OCI-LY1 (cell line): Measurements from ENCODE around the gene EVL.

Source experiments
- H2AFZ ChIP-seq: fragments of 200-600 bp; sonication (generic), shearing (Covaris generic); 2 replicates; pipeline ENCODE4 v1.6.0; 2014; ENCODE audit warnings: antibody characterized with exemption, mild to moderate bottlenecking, low read length
- H3F3A ChIP-seq: fragments of 200-600 bp; sonication (generic), shearing (Covaris generic); 2 replicates; pipeline ENCODE4 v1.6.0; 2014; ENCODE audit warnings: mild to moderate bottlenecking, antibody characterized with exemption, low read length, moderate library complexity; ENCODE audit not compliant: insufficient read depth
- H3K27ac ChIP-seq: fragments of 200-600 bp; sonication (generic); 2 replicates; pipeline ENCODE4 v1.5.1; 2014; ENCODE audit warnings: low read length, mixed run types, mild to moderate bottlenecking, low read depth; ENCODE audit not compliant: poor library complexity, severe bottlenecking
- H3K27me3 ChIP-seq: fragments of 200-600 bp; sonication (generic); 2 replicates; pipeline ENCODE4 v1.6.0; 2014; ENCODE audit warnings: antibody characterized with exemption, mild to moderate bottlenecking, low read length, moderate library complexity; ENCODE audit not compliant: insufficient read depth
- H3K36me3 ChIP-seq: fragments of 200-600 bp; sonication (generic); 2 replicates; pipeline ENCODE4 v1.6.1; 2014; ENCODE audit warnings: mild to moderate bottlenecking, antibody characterized with exemption, low read length, moderate library complexity, mixed read lengths; ENCODE audit not compliant: insufficient read depth
- H3K4me1 ChIP-seq: fragments of 200-600 bp; sonication (generic); 2 replicates; pipeline ENCODE4 v1.5.1; 2014; ENCODE audit warnings: mild to moderate bottlenecking, low read length, moderate library complexity; ENCODE audit not compliant: insufficient read depth, severe bottlenecking
- H3K4me2 ChIP-seq: fragments of 200-600 bp; sonication (generic), shearing (Covaris generic); 2 replicates; pipeline ENCODE4 v1.6.1; 2014; ENCODE audit warnings: low read length
- H3K4me3 ChIP-seq: fragments of 200-600 bp; sonication (generic); 2 replicates; pipeline ENCODE4 v1.5.1; 2014; ENCODE audit warnings: low read length, low read depth, mild to moderate bottlenecking, mixed read lengths; ENCODE audit not compliant: poor library complexity, severe bottlenecking
- H3K79me2 ChIP-seq: fragments of 200-600 bp; shearing (Covaris generic); 2 replicates; pipeline ENCODE4 v1.6.1; 2016; ENCODE audit warnings: mixed run types, low read length, mixed read lengths; ENCODE audit not compliant: insufficient read depth
- H3K9ac ChIP-seq: fragments of 200-600 bp; sonication (generic), shearing (Covaris generic); 2 replicates; pipeline ENCODE4 v1.6.1; 2014; ENCODE audit warnings: mild to moderate bottlenecking, low read length, mixed read lengths
- H3K9me2 ChIP-seq: fragments of 200-600 bp; sonication (generic), shearing (Covaris generic); 2 replicates; pipeline ENCODE4 v1.6.1; 2014; ENCODE audit warnings: low read depth, mild to moderate bottlenecking, low read length, mixed read lengths
- H3K9me3 ChIP-seq: fragments of 200-600 bp; shearing (Covaris generic); 2 replicates; pipeline ENCODE4 v1.6.1; 2014; ENCODE audit warnings: low read length, mixed read lengths
- H4K20me1 ChIP-seq: fragments of 200-600 bp; sonication (generic), shearing (Covaris generic); 2 replicates; pipeline ENCODE4 v1.6.0; 2016; ENCODE audit warnings: mild to moderate bottlenecking, low read length; ENCODE audit not compliant: insufficient read depth
- EZH2 ChIP-seq: fragments of 200-600 bp; sonication (generic), shearing (Covaris generic); IDR thresholded peaks from 2 replicates; pipeline ENCODE4 v1.8.0; 2017; ENCODE audit warnings: borderline replicate concordance, mixed run types, mild to moderate bottlenecking, antibody characterized with exemption, low read length, moderate library complexity, mixed read lengths
- TF ChIP-seq, protein P1 (sequence below): fragments of 200-600 bp; sonication (generic), shearing (Covaris generic); IDR thresholded peaks from 2 replicates; pipeline ENCODE4 v1.5.1; 2017; ENCODE audit warnings: mild to moderate bottlenecking, antibody characterized with exemption, low read length, moderate library complexity, mixed read lengths

The EVL gene

DNA sequence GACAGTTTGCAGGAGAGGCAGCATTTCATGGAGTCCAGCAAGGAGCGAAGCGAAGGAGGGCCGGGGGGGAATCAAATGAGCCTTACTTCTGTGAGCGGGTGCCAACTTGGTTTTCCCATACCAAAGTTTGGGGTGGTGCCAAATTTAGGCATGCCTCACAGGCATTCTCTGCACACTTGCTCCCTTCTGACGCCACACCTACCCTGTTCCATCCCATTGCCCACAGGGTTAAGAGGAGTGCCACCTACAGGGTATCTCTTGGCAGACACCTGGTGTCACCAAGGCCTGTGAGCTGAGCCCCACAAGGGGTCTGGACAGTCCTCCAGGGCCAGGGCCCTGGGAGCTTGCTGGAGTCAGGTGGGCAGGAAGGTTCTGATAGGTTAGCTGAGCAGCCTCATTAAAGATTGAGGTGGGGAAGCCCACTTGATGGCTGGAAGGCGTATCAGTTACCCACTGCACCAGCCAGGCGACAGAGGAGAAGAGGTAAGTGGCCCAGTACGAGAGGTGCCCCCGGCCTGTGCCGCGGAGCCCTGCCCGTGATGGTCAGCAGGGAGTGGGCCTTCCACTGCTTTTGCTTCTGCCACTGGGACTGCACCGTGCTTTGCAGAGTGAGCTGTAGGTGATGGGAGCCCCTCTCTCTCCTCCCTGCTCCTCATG lies 49.0 kb downstream of the EVL start:
- no peaks in the 10 kb centered on the region for H3K27me3 ChIP-seq
- no peaks in the 10 kb centered on the region for H3F3A ChIP-seq
- no peaks in the 10 kb centered on the region for H3K79me2 ChIP-seq
- H3K4me3 ChIP-seq: no peak overlapping the region
- H3K27ac ChIP-seq: no peak overlapping the region
- H2AFZ ChIP-seq: no peak overlapping the region
- no peak overlapping the region for H3K4me2 ChIP-seq
- no peaks in the 10 kb centered on the region for H3K9me2 ChIP-seq
- H3K36me3 ChIP-seq: peaks cover 11% of the 10 kb centered on the region; the same call in 1 of the 2 replicates
- H3K4me1 ChIP-seq: no peaks in the 10 kb centered on the region
- H3K9me3 ChIP-seq: no peaks in the 10 kb centered on the region
- no peak for TF ChIP-seq EZH2
- TF ChIP-seq, protein P1, sequence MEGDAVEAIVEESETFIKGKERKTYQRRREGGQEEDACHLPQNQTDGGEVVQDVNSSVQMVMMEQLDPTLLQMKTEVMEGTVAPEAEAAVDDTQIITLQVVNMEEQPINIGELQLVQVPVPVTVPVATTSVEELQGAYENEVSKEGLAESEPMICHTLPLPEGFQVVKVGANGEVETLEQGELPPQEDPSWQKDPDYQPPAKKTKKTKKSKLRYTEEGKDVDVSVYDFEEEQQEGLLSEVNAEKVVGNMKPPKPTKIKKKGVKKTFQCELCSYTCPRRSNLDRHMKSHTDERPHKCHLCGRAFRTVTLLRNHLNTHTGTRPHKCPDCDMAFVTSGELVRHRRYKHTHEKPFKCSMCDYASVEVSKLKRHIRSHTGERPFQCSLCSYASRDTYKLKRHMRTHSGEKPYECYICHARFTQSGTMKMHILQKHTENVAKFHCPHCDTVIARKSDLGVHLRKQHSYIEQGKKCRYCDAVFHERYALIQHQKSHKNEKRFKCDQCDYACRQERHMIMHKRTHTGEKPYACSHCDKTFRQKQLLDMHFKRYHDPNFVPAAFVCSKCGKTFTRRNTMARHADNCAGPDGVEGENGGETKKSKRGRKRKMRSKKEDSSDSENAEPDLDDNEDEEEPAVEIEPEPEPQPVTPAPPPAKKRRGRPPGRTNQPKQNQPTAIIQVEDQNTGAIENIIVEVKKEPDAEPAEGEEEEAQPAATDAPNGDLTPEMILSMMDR: no peak; the same call in 1 of the 2 replicates
- H3K9ac ChIP-seq: no peak overlapping the region
- H4K20me1 ChIP-seq: no peaks in the 10 kb centered on the region

DNA sequence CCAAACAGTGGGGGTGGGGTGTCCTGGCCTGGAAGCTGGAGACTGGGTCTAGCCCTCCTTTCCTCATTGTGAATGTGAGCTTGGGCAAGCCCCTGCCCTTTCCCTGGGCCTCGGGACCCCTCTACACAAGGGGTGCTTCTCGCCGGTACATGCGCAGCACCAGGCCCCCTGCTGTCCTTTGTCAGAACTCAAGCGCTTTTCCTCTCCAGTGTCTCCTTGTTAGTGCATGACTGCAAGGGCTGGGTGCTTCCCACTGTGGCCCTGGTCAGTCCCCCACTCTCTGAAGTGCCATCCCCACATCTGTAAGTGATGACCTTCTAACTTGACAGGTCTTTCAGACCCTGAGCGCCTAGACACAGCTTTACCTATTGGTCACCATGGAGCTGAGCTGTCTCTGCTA lies 50.0 kb downstream of the EVL start:
- Histone ChIP-seq H3K9me3 (no peaks in the 10 kb centered on the region), H3K79me2 (no peaks in the 10 kb centered on the region), H3K4me3 (no peak overlapping the region), H3K4me2 (no peak overlapping the region), H3K4me1 (no peaks in the 10 kb centered on the region), H3F3A (no peaks in the 10 kb centered on the region), H3K9me2 (no peaks in the 10 kb centered on the region), H3K9ac (no peak overlapping the region), H3K27ac (no peak overlapping the region), H4K20me1 (no peaks in the 10 kb centered on the region), H3K27me3 (no peaks in the 10 kb centered on the region), H2AFZ (no peak overlapping the region), H3K36me3 (0 out of 2 replicates have a peak, but pooled peaks cover 6% of the 10 kb centered on the region)
- TF ChIP-seq EZH2: no peak
- TF ChIP-seq, protein P1: no peak

DNA sequence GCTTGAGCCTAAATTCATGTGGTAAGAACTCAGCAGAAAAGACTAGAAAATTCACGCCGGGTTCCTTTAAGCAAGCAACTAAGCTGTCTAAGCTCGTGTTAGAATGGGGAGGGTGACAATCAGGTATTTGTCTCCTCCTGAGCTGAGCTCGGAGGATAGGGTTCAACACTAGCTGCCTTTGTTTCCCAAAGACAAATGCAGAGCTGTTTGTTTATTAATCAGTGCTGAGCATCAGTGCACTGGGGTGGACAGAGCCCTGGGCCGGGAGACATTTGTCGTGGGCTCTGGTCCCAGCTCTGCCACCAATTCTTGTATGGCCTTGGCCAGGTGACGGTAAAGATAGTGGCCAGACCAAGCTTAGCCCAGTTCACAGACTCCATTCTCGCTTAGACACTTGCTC lies 50.5 kb downstream of the EVL start:
- 0 out of 2 replicates have a peak, but pooled peaks cover 6% of the 10 kb centered on the region for H3K36me3 ChIP-seq
- H3K9me3 ChIP-seq: no peaks in the 10 kb centered on the region
- H3K9ac ChIP-seq: no peak overlapping the region
- no peaks in the 10 kb centered on the region for H3K79me2 ChIP-seq
- H3K4me1 ChIP-seq: no peaks in the 10 kb centered on the region
- TF ChIP-seq, protein P1: no peak
- no peak for TF ChIP-seq EZH2
- no peaks in the 10 kb centered on the region for H4K20me1 ChIP-seq
- no peaks in the 10 kb centered on the region for H3K27me3 ChIP-seq
- no peak overlapping the region for H3K4me3 ChIP-seq
- no peak overlapping the region for H2AFZ ChIP-seq
- H3K9me2 ChIP-seq: no peaks in the 10 kb centered on the region
- H3F3A ChIP-seq: no peaks in the 10 kb centered on the region
- no peak overlapping the region for H3K4me2 ChIP-seq
- H3K27ac ChIP-seq: no peak overlapping the region
